Liver (tissue), 9 donors: Measurements from ENCODE around the gene PLAAT5. TPM values are rescaled to one million over a fixed set of nuclear protein-coding genes. Genes with fewer than 3 reads are reported as not detected.

Source experiments
- DNase-seq: peaks from one replicate; pipeline ENCODE4 v3.0.0-alpha.2; 2017; ENCODE audit warnings: low spot score
- H3K27ac ChIP-seq, 2 donors: one replicate each; pipeline ENCODE4 v1.7.0; 2013; ENCODE audit warnings: inconsistent platforms in 2 of 2, low read length in 2 of 2, control low read depth in 1 of 2, low read depth in 1 of 2, mild to moderate bottlenecking in 1 of 2
- H3K27me3 ChIP-seq, 4 donors: one replicate each; pipeline versions ENCODE4 v1.6.1 to v1.7.0; 2013; ENCODE audit warnings: low read length in 3 of 4, inconsistent platforms in 1 of 4, mild to moderate bottlenecking in 1 of 4, moderate library complexity in 1 of 4; ENCODE audit not compliant: control insufficient read depth in 4 of 4, insufficient read depth in 4 of 4
- H3K36me3 ChIP-seq, 4 donors: one replicate each; pipeline versions ENCODE4 v1.6.1 to v1.7.0; 2013; ENCODE audit warnings: low read length in 3 of 4, mild to moderate bottlenecking in 3 of 4, low read depth in 1 of 4, moderate library complexity in 1 of 4; ENCODE audit not compliant: control insufficient read depth in 4 of 4, insufficient read depth in 3 of 4
- H3K4me1 ChIP-seq, 4 donors: one replicate each; pipeline versions ENCODE4 v1.6.1 to v1.7.0; 2013; ENCODE audit warnings: low read length in 3 of 4, mild to moderate bottlenecking in 3 of 4, moderate library complexity in 1 of 4; ENCODE audit not compliant: control insufficient read depth in 4 of 4, insufficient read depth in 4 of 4
- H3K4me3 ChIP-seq, 3 donors: one replicate each; pipeline versions ENCODE4 v1.6.1 to v1.7.0; 2013; ENCODE audit warnings: low read length in 3 of 3, control low read depth in 1 of 3, low read depth in 1 of 3, mild to moderate bottlenecking in 1 of 3
- H3K9ac ChIP-seq, 2 donors: one replicate each; pipeline ENCODE4 v1.7.0; 2013; ENCODE audit warnings: low read length in 2 of 2, mild to moderate bottlenecking in 2 of 2, moderate library complexity in 2 of 2, control low read depth in 1 of 2, low read depth in 1 of 2
- H3K9me3 ChIP-seq, 4 donors: one replicate each; pipeline versions ENCODE4 v1.6.1 to v1.7.0; 2013; ENCODE audit warnings: low read length in 3 of 4; ENCODE audit not compliant: control insufficient read depth in 4 of 4
- EGR1 ChIP-seq, 2 donors: IDR thresholded peaks; 2 replicates each; pipeline ENCODE4 v1.6.1; 2016 to 2018; ENCODE audit warnings: antibody characterized with exemption in 2 of 2, low read depth in 2 of 2
- FOXA1 ChIP-seq: IDR thresholded peaks from 2 replicates; pipeline ENCODE4 v1.6.1; 2016; ENCODE audit warnings: antibody characterized with exemption
- FOXA2 ChIP-seq: IDR thresholded peaks from 2 replicates; pipeline ENCODE4 v1.6.1; 2016; ENCODE audit warnings: antibody characterized with exemption
- GABPA ChIP-seq, 2 donors: IDR thresholded peaks in 1 of 2; conservative IDR thresholded peaks in 1 of 2; 2 replicates each; pipeline ENCODE4 v1.6.1; 2016; ENCODE audit warnings: antibody characterized with exemption in 2 of 2, mild to moderate bottlenecking in 1 of 2, moderate library complexity in 1 of 2
- HNF4A ChIP-seq, 2 donors: conservative IDR thresholded peaks; 2 replicates each; pipeline ENCODE4 v1.6.1; 2016; ENCODE audit warnings: antibody characterized with exemption in 2 of 2, mild to moderate bottlenecking in 2 of 2
- HNF4G ChIP-seq: IDR thresholded peaks from 2 replicates; pipeline ENCODE4 v1.6.1; 2016; ENCODE audit warnings: antibody characterized with exemption
- JUND ChIP-seq, 2 donors: IDR thresholded peaks; 2 replicates each; pipeline ENCODE4 v1.6.1; 2016; ENCODE audit warnings: antibody characterized with exemption in 2 of 2
- NR2F2 ChIP-seq: IDR thresholded peaks from 2 replicates; pipeline ENCODE4 v1.6.1; 2016; ENCODE audit warnings: antibody characterized with exemption
- RAD21 ChIP-seq, 2 donors: IDR thresholded peaks; 2 replicates each; pipeline ENCODE4 v1.6.1; 2016; ENCODE audit warnings: antibody characterized with exemption in 2 of 2, mild to moderate bottlenecking in 2 of 2
- RXRA ChIP-seq, 2 donors: IDR thresholded peaks; 2 replicates each; pipeline ENCODE4 v1.6.1; 2017 to 2018; ENCODE audit warnings: antibody characterized with exemption in 2 of 2, mild to moderate bottlenecking in 1 of 2
- SP1 ChIP-seq: IDR thresholded peaks from 2 replicates; pipeline ENCODE4 v1.6.1; 2018; ENCODE audit warnings: antibody characterized with exemption, mild to moderate bottlenecking
- TAF1 ChIP-seq: conservative IDR thresholded peaks from 2 replicates; pipeline ENCODE4 v1.6.1; 2016; ENCODE audit warnings: antibody characterized with exemption, mild to moderate bottlenecking
- YY1 ChIP-seq: IDR thresholded peaks from 2 replicates; pipeline ENCODE4 v1.6.1; 2016; ENCODE audit warnings: antibody characterized with exemption, mild to moderate bottlenecking
- WGBS: extraction: QIAGEN DNeasy Blood & Tissue Kit; methylation state at CpG from one replicate; pipeline ENCODE4 v1.1.7; 2013; 5-methylcytosine and 5-hydroxymethylcytosine counted together
- polyA plus RNA-seq, 2 donors: library from polyadenylated mRNA; stranded (reverse) in 1 of 2; unstranded in 1 of 2; fragments of 200-250 nt in 1 of 2; fragments of >200 nt in 1 of 2; fragmentation: Nextera tagmentation in 1 of 2; extraction: Ambion mirVana in 1 of 2; gene quantifications; one replicate each; pipeline versions ENCODE4 v1.2.1 to v1.2.3, GENCODE V29; 2013 to 2015
- total RNA-seq, 2 donors: library from RNA; depleted of rRNA; stranded (reverse); fragments of >200 nt; gene quantifications; one replicate each; pipeline ENCODE4 v1.2.3, GENCODE V29; 2014
- TF ChIP-seq, protein P1 (sequence below): IDR thresholded peaks from 2 replicates; pipeline ENCODE4 v1.6.1; 2016; ENCODE audit warnings: antibody characterized with exemption, mild to moderate bottlenecking
- TF ChIP-seq, protein P2 (sequence below): IDR thresholded peaks from 2 replicates; pipeline ENCODE4 v1.6.1; 2016; ENCODE audit warnings: antibody characterized with exemption
- TF ChIP-seq, protein P3 (sequence below): IDR thresholded peaks from 2 replicates; pipeline ENCODE4 v1.6.1; 2016; ENCODE audit warnings: antibody characterized with exemption
- TF ChIP-seq, protein P4 (sequence below): IDR thresholded peaks from 2 replicates; pipeline ENCODE4 v1.6.1; 2016; ENCODE audit warnings: antibody characterized with exemption
- TF ChIP-seq, protein P5 (sequence below): fragments of 150-350 bp; IDR thresholded peaks from 2 replicates; pipeline ENCODE4 v1.5.1; 2017; ENCODE audit warnings: improper control_type of control experiment, low read depth, low read length; ENCODE audit not compliant: missing input control
- donor health status: healthy.
- donor health status: healthy.
- donor health status: healthy.
- donor health status: healthy.
- donor health status: healthy.

The PLAAT5 gene
- total and polyA plus RNA-seq, 4 donors: 0.03 to 1.4 TPM; not detected in 2

DNA sequence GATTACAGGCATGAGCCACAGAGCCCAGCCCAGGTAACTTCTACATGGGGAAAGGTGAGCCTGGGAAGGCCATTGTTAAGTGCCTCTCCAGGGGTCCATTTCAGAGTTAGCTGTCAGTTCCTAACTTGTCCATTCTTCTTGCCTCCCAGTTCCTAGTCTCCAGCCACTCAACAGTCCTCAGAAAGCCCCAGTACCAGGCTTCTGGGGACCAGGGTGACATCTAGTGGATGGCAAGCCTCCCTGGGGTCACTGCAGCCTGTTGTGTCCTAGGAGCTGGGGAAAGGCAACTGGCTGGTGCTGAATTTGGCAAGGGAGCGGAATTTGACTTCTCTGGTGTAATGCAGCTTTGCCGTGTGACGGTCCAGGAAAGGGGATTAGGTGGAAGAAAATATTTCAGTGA lies 17.0 kb upstream of the PLAAT5 start (continued):
- TF ChIP-seq, protein P1, sequence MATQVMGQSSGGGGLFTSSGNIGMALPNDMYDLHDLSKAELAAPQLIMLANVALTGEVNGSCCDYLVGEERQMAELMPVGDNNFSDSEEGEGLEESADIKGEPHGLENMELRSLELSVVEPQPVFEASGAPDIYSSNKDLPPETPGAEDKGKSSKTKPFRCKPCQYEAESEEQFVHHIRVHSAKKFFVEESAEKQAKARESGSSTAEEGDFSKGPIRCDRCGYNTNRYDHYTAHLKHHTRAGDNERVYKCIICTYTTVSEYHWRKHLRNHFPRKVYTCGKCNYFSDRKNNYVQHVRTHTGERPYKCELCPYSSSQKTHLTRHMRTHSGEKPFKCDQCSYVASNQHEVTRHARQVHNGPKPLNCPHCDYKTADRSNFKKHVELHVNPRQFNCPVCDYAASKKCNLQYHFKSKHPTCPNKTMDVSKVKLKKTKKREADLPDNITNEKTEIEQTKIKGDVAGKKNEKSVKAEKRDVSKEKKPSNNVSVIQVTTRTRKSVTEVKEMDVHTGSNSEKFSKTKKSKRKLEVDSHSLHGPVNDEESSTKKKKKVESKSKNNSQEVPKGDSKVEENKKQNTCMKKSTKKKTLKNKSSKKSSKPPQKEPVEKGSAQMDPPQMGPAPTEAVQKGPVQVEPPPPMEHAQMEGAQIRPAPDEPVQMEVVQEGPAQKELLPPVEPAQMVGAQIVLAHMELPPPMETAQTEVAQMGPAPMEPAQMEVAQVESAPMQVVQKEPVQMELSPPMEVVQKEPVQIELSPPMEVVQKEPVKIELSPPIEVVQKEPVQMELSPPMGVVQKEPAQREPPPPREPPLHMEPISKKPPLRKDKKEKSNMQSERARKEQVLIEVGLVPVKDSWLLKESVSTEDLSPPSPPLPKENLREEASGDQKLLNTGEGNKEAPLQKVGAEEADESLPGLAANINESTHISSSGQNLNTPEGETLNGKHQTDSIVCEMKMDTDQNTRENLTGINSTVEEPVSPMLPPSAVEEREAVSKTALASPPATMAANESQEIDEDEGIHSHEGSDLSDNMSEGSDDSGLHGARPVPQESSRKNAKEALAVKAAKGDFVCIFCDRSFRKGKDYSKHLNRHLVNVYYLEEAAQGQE: peak; percentile 86
- TF ChIP-seq, protein P2, sequence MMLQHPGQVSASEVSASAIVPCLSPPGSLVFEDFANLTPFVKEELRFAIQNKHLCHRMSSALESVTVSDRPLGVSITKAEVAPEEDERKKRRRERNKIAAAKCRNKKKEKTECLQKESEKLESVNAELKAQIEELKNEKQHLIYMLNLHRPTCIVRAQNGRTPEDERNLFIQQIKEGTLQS: no peak
- TF ChIP-seq SP1 (peak; percentile 19), TAF1 (no peak), YY1 (no peak), RXRA (IDR thresholded peaks at IDR 0.05) (peak; percentile 62 to 77), FOXA1 (no peak)

DNA sequence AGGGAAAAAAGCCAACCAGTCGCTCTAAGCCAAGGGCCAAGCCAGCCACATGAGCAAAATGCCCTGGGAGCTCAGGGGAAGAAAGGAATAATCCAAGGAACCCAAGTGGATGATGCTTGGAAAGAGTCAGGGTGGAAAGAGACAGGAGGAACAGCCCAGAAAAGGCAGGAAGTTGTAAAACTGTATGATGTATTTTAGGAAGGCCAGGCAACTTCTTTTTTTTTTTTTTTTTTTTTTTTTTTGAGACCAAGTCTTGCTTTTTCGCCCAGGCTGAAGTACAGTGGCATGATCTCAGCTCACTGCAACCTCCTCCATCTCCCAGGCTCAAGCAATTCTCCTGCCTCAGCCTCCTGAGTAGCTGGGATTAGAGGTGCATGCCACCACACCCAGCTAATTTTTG lies 16.5 kb upstream of the PLAAT5 start:
- Histone ChIP-seq H3K9me3 (no peaks in the 10 kb centered on the region), H3K27ac (no peak overlapping the region), H3K27me3 (no peaks in the 10 kb centered on the region), H3K4me3 (no peak overlapping the region), H3K36me3 (no peaks in the 10 kb centered on the region), H3K4me1 (peaks cover 16 to 54% (median 43%) of the 10 kb centered on the region in 4 donors), H3K9ac (no peak overlapping the region)
- 88% methylated on average over 2 of the region's 2 CpGs for WGBS
- no peak for DNase-seq
- TF ChIP-seq, protein P1: no peak
- TF ChIP-seq, protein P3, sequence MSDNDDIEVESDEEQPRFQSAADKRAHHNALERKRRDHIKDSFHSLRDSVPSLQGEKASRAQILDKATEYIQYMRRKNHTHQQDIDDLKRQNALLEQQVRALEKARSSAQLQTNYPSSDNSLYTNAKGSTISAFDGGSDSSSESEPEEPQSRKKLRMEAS: no peak
- TF ChIP-seq SP1: no peak
- no peak for TF ChIP-seq EGR1 (IDR thresholded peaks at IDR 0.05; ENCODE audit: low read depth in 2 of 2)
- TF ChIP-seq NR2F2: no peak
- no peak for TF ChIP-seq RAD21 (IDR thresholded peaks at IDR 0.05)
- TF ChIP-seq TAF1: no peak
- TF ChIP-seq HNF4A (conservative IDR thresholded peaks at IDR 0.05): no peak
- TF ChIP-seq, protein P4, sequence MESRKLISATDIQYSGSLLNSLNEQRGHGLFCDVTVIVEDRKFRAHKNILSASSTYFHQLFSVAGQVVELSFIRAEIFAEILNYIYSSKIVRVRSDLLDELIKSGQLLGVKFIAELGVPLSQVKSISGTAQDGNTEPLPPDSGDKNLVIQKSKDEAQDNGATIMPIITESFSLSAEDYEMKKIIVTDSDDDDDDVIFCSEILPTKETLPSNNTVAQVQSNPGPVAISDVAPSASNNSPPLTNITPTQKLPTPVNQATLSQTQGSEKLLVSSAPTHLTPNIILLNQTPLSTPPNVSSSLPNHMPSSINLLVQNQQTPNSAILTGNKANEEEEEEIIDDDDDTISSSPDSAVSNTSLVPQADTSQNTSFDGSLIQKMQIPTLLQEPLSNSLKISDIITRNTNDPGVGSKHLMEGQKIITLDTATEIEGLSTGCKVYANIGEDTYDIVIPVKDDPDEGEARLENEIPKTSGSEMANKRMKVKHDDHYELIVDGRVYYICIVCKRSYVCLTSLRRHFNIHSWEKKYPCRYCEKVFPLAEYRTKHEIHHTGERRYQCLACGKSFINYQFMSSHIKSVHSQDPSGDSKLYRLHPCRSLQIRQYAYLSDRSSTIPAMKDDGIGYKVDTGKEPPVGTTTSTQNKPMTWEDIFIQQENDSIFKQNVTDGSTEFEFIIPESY: no peak
- TF ChIP-seq YY1: no peak
- no peak for TF ChIP-seq FOXA2
- no peak for TF ChIP-seq JUND (IDR thresholded peaks at IDR 0.05)
- no peak for TF ChIP-seq FOXA1
- TF ChIP-seq RXRA (IDR thresholded peaks at IDR 0.05): no peak
- TF ChIP-seq, protein P2: no peak
- TF ChIP-seq, protein P5, sequence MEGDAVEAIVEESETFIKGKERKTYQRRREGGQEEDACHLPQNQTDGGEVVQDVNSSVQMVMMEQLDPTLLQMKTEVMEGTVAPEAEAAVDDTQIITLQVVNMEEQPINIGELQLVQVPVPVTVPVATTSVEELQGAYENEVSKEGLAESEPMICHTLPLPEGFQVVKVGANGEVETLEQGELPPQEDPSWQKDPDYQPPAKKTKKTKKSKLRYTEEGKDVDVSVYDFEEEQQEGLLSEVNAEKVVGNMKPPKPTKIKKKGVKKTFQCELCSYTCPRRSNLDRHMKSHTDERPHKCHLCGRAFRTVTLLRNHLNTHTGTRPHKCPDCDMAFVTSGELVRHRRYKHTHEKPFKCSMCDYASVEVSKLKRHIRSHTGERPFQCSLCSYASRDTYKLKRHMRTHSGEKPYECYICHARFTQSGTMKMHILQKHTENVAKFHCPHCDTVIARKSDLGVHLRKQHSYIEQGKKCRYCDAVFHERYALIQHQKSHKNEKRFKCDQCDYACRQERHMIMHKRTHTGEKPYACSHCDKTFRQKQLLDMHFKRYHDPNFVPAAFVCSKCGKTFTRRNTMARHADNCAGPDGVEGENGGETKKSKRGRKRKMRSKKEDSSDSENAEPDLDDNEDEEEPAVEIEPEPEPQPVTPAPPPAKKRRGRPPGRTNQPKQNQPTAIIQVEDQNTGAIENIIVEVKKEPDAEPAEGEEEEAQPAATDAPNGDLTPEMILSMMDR: no peak
- no peak for TF ChIP-seq HNF4G
- no peak for TF ChIP-seq GABPA (IDR thresholded peaks at IDR 0.05 in 1 of 2, conservative IDR thresholded peaks at IDR 0.05 in 1 of 2)
